Measurements from ENCODE around the gene ALK.

ALK gene

GRCh38 chr2:29480426-29480825 is 441.0 kb downstream of the ALK start:
- no peak for DNase-seq

GRCh38 chr2:29479401-29479800 is 442.0 kb downstream of the ALK start:
- no peak for DNase-seq

GRCh38 chr2:29478641-29479040 is 442.7 kb downstream of the ALK start:
- no peak for DNase-seq

- DNase-seq: no peak
Observed at GRCh38 chr2:29477186-29477585, 444.2 kb downstream of the ALK start.

GRCh38 chr2:29475499-29475898 is 445.9 kb downstream of the ALK start:
- DNase-seq: no peak

GRCh38 chr2:29469961-29470360 is 451.4 kb downstream of the ALK start:
- no peak for DNase-seq

GRCh38 chr2:29469516-29469915 is 451.9 kb downstream of the ALK start:
- no peak for DNase-seq

GRCh38 chr2:29463181-29463900 is 458.0 kb downstream of the ALK start:
- DNase-seq: no peak

GRCh38 chr2:29462293-29462692 is 459.1 kb downstream of the ALK start:
- no peak for DNase-seq

- no peak for DNase-seq
Observed at GRCh38 chr2:29460190-29460589, 461.2 kb downstream of the ALK start.

GRCh38 chr2:29459445-29460179 is 461.8 kb downstream of the ALK start:
- no peak for DNase-seq

GRCh38 chr2:29456429-29456828 is 465.0 kb downstream of the ALK start:
- no peak for DNase-seq

GRCh38 chr2:29455200-29455860 is 466.1 kb downstream of the ALK start:
- no peak for DNase-seq

- no peak for DNase-seq
Observed at GRCh38 chr2:29452036-29452435, 469.4 kb downstream of the ALK start.

GRCh38 chr2:29450596-29451222 is 470.7 kb downstream of the ALK start:
- no peak for DNase-seq

GRCh38 chr2:29449499-29449898 is 471.9 kb downstream of the ALK start:
- no peak for DNase-seq

- DNase-seq: no peak
Observed at GRCh38 chr2:29448096-29448688, 473.2 kb downstream of the ALK start.

GRCh38 chr2:29447513-29447912 is 473.9 kb downstream of the ALK start:
- DNase-seq: no peak

- no peak for DNase-seq
Observed at GRCh38 chr2:29446847-29447246, 474.5 kb downstream of the ALK start.

GRCh38 chr2:29444150-29444549 is 477.2 kb downstream of the ALK start:
- no peak for DNase-seq

GRCh38 chr2:29443627-29444026 is 477.8 kb downstream of the ALK start:
- DNase-seq: no peak

- DNase-seq: no peak
Observed at GRCh38 chr2:29443151-29443550, 478.2 kb downstream of the ALK start.
